Stimulated activated effector memory CD8-positive, alpha-beta T cell treated with anti-CD3 and anti-CD28 coated beads, Interleukin-12 subunit alpha, Interleukin-12 subunit beta, amount 100 ng/mL, for 72 hours (primary cell): ENCODE measurements around the gene GALNT7.
A peak's percentile ranks its signal among the peaks of the same experiment; 100 is the strongest.

Experiments used
- ATAC-seq: fragments of 150-1000 bp; cut with Tn5 transposase; 2 replicates; pipeline ENCODE4 v1.10.0; 2021
- DNase-seq, 2 donors: peaks; one replicate each; pipeline ENCODE4 v3.0.0; 2021 to 2022; ENCODE audit warnings: low spot score in 2 of 2
- H3K27ac Mint-ChIP-seq: one replicate; pipeline ENCODE4 v1.8.0; 2022; ENCODE audit warnings: mild to moderate bottlenecking, mixed read lengths
- H3K36me3 Mint-ChIP-seq: one replicate; pipeline ENCODE4 v1.8.0; 2022; ENCODE audit warnings: mild to moderate bottlenecking, mixed read lengths
- H3K4me1 Mint-ChIP-seq: one replicate; pipeline ENCODE4 v1.8.0; 2022; ENCODE audit warnings: mixed read lengths
- H3K4me3 Mint-ChIP-seq: one replicate; pipeline ENCODE4 v1.8.0; 2022; ENCODE audit warnings: mild to moderate bottlenecking, mixed read lengths
- H3K9me3 Mint-ChIP-seq: one replicate; pipeline ENCODE4 v1.8.0; 2022; ENCODE audit warnings: mixed read lengths

GALNT7 gene

DNA sequence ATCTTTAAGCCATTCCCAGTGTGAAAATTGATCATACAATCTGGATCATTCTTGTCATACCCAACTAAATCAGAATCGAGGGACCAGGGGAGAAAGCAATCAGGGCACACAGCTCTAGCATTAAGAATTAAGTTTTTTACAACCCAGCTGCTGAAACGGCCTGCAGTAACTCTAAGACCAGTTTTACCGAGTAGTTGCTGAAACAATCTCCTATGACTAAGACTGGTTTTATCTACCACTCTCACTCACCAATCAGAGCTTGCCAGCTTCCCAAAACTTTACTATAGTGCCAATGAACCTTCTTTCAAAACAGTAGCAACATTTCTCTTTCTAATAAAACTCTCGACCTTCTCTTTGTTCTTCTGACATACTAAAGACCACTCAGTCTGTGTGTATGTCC lies 199.3 kb downstream of the GALNT7 start:
- H3K4me1 Mint-ChIP-seq: peaks cover 30% of the 10 kb centered on the region
- peak overlapping the region; percentile 94 for H3K4me3 Mint-ChIP-seq
- H3K9me3 Mint-ChIP-seq: no peaks in the 10 kb centered on the region
- H3K36me3 Mint-ChIP-seq: peaks cover 48% of the 10 kb centered on the region
- DNase-seq (no peak), ATAC-seq (no peak)
- H3K27ac Mint-ChIP-seq: no peak overlapping the region

DNA sequence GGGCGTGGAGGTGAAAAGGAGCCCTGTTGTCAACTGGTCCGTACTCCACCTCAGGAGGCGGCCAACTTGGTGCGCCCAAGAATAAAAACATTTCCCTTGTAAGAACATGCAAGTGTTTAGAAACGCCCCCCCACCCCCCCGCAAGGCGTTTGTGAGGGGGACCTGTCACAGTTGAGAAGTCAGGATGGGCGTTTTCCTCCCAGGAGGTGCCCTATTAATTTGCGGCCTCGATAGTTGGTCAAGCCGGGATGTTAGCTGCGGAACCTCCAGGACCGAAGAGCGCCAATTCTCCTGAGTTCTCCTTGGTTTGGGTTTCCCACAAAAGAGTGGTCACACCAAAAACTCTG lies 201.5 kb downstream of the GALNT7 start:
- H3K9me3 Mint-ChIP-seq: no peaks in the 10 kb centered on the region
- DNase-seq: peak in 1 of 2 donors; percentile 76
- H3K36me3 Mint-ChIP-seq: peaks cover 58% of the 10 kb centered on the region
- H3K27ac Mint-ChIP-seq: peak overlapping the region; percentile 95
- H3K4me3 Mint-ChIP-seq: peak overlapping the region; percentile 94
- ATAC-seq: peak; percentile 46
- H3K4me1 Mint-ChIP-seq: peaks cover 33% of the 10 kb centered on the region

DNA sequence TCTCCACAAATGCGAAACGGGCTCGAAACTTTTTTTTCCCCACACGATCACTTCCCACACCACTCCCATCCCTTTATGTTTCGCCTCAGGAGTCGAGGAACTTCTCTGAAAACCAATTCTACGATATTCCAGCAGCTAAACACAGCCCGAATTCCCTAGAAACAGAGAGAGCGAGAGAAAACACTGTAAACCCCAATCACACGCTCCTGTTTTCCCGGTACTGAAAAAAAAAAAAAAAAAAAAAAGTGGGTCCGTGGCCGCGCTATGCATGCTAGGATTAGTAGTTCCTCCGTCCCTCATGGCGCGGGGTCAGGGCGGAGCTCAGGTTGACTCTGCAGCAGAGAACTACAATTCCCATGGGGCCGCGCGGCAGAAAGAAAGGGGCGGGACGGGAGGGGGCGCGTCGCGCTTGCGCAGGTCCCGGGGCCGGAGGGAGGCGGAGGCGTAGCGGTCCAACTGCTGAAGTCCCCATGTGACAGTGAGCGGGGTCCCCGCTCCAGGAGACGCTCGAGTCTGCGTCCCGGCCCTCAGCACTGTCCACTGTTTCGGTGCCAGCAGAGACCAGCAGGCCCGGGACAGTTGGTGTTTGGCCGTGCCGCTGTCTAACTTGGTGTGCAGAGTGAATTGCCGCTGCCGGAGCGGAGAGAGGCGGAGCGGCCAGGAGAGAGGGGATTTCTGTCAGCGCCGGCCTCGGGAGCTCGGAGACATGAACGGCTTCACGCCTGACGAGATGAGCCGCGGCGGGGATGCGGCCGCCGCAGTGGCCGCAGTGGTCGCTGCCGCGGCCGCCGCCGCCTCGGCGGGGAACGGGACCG lies 202.1 kb downstream of the GALNT7 start, which contains the start of gene SAP30:
Gene SAP30 (plus strand): TSS at position 478 of the 815 bp plus-strand sequence. CDS start 229 bp downstream, at position 707.
- DNase-seq (peak; percentile 77 to 93), ATAC-seq (peak; percentile 91)
- Mint-ChIP-seq H3K4me1 (peaks cover 27% of the 10 kb centered on the region), H3K9me3 (no peaks in the 10 kb centered on the region), H3K36me3 (peaks cover 64% of the 10 kb centered on the region), H3K27ac (peak within 1 kb of the TSS; percentile 95), H3K4me3 (peak within 1 kb of the TSS; percentile 94)

- Mint-ChIP-seq H3K27ac (peak overlapping the region; percentile 95), H3K4me1 (peaks cover 24% of the 10 kb centered on the region), H3K36me3 (peaks cover 72% of the 10 kb centered on the region), H3K9me3 (no peaks in the 10 kb centered on the region), H3K4me3 (peak overlapping the region; percentile 94)
- ATAC-seq: peak; percentile 34
- DNase-seq: peak; percentile 28 to 76
These were observed 202.9 kb downstream of the GALNT7 start for GRCh38 chr4:173371292-173372192.
